ENCODE measurements around the gene CTTNBP2.

- TF ChIP-seq GATAD2B (conservative IDR thresholded peaks at IDR 0.05; ENCODE audit: low read depth) (no peak), CHD1 (IDR thresholded peaks at IDR 0.05; ENCODE audit: low read depth, low read length) (no peak), RB1 (IDR thresholded peaks at IDR 0.05; ENCODE audit: borderline replicate concordance) (no peak), NBN (IDR thresholded peaks at IDR 0.05) (no peak), SRF (IDR thresholded peaks at IDR 0.05; ENCODE audit: low read depth in 2 of 2, low read length in 2 of 2) (no peak)
- TF ChIP-seq, protein P1, sequence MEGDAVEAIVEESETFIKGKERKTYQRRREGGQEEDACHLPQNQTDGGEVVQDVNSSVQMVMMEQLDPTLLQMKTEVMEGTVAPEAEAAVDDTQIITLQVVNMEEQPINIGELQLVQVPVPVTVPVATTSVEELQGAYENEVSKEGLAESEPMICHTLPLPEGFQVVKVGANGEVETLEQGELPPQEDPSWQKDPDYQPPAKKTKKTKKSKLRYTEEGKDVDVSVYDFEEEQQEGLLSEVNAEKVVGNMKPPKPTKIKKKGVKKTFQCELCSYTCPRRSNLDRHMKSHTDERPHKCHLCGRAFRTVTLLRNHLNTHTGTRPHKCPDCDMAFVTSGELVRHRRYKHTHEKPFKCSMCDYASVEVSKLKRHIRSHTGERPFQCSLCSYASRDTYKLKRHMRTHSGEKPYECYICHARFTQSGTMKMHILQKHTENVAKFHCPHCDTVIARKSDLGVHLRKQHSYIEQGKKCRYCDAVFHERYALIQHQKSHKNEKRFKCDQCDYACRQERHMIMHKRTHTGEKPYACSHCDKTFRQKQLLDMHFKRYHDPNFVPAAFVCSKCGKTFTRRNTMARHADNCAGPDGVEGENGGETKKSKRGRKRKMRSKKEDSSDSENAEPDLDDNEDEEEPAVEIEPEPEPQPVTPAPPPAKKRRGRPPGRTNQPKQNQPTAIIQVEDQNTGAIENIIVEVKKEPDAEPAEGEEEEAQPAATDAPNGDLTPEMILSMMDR (IDR thresholded peaks at IDR 0.05 in 2 of 3, conservative IDR thresholded peaks at IDR 0.05 in 1 of 3; ENCODE audit: control insufficient read depth in 2 of 3, extremely low read depth in 1 of 3, insufficient read depth in 1 of 3, low read depth in 3 of 3, low read length in 3 of 3), result no peak
Observed at GRCh38 chr7:117872561-117873309, 506 bp downstream of the CTTNBP2 start.
